Fibroblast of mammary gland (primary cell): ENCODE measurements around the gene CENPP.

Experiments
- DNase-seq: peaks from one replicate; pipeline ENCODE4 v3.0.0-alpha.2; 2010; ENCODE audit warnings: low read depth
- H3K4me3 ChIP-seq: 2 replicates; pipeline ENCODE4 v1.5.1; 2011; ENCODE audit warnings: low read depth, mild to moderate bottlenecking, low read length, moderate library complexity; ENCODE audit not compliant: control insufficient read depth
- TF ChIP-seq, protein P1 (sequence below): conservative IDR thresholded peaks from 2 replicates; pipeline ENCODE4 v1.5.1; 2011; ENCODE audit warnings: low read depth, low read length, inconsistent platforms; ENCODE audit not compliant: control insufficient read depth, insufficient read depth

CENPP gene

DNA sequence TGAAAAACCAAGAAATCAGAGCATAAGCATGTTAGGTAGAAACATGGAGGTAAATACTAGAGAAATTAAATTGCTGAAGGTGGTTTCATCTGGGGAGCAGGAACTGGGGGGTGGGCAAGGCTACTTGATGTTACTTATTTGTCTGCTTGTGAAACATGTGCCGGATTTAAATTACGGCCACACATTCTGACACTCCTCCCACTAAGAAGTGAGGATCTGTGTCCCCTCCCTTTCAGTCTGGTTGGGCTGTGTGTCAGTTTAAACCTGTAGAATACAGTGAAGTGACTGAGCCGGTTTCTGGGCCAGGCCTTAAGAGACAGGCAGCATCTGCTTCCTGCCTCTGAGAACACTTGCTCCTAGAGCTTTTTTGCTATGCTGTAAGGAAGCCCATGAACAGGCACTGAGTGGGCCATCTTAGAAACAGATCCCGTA lies 29.9 kb upstream of the CENPP start:
- no peak for DNase-seq
- TF ChIP-seq, protein P1, sequence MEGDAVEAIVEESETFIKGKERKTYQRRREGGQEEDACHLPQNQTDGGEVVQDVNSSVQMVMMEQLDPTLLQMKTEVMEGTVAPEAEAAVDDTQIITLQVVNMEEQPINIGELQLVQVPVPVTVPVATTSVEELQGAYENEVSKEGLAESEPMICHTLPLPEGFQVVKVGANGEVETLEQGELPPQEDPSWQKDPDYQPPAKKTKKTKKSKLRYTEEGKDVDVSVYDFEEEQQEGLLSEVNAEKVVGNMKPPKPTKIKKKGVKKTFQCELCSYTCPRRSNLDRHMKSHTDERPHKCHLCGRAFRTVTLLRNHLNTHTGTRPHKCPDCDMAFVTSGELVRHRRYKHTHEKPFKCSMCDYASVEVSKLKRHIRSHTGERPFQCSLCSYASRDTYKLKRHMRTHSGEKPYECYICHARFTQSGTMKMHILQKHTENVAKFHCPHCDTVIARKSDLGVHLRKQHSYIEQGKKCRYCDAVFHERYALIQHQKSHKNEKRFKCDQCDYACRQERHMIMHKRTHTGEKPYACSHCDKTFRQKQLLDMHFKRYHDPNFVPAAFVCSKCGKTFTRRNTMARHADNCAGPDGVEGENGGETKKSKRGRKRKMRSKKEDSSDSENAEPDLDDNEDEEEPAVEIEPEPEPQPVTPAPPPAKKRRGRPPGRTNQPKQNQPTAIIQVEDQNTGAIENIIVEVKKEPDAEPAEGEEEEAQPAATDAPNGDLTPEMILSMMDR: no peak
- no peak overlapping the region for H3K4me3 ChIP-seq

DNA sequence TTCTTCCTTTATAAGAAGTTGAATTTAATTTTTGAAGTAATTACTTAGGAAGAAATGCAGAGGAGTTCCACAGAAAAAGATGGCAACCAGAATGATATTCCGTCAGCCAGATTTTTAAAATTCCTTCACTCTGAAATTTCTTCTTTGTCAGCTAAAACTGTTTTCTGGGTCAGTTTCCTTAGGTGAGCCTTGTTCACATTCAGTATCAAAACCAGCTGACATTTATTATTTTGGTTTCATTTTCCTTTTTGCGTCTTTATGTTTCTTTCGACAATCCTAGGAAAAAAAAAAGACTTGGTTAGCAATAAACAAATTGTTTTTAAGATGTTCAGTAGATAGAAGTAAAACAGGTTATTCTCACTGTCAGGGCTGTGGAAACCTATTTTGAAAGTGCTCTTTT lies 28.1 kb upstream of the CENPP start:
- DNase-seq: no peak
- TF ChIP-seq, protein P1: no peak
- no peak overlapping the region for H3K4me3 ChIP-seq

DNA sequence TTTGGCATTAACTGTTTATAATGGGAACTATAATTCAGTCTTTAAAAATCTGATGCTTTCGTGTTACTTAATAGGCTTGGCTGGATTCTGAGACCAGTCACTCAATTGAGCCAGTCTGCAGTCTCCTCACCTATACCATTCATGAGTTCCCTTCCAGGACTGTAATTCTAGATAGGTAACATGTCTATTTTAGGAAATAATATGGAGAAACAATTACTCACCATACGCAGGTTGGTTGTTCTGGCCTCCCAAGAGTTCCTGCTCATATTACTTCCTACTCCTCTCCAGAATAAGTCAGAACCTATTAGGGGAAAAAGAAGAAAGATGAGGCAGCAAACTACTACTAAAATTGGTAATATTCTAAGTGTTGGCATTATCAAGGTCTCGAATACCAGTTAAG lies 27.7 kb upstream of the CENPP start:
- TF ChIP-seq, protein P1: no peak
- H3K4me3 ChIP-seq: no peak overlapping the region
- no peak for DNase-seq

DNA sequence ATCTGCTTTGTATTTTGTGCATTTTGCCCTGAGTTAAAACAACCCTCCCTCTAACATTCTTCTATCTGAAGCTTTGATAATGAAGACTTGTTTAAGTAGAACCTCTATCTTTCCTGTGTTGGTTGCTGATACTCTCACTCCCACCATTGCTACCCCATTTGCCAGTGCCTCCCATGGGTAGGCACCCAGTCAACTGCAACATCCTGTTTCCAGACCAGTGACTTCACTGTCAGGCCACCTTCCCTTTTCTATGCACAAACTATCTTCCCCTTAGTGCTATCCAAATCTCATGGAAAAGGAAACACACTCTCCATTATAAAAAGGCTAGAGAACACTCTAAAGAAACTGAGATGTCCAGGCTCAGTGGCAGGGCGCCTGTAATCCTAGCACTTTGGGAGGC lies 26.6 kb upstream of the CENPP start:
- TF ChIP-seq, protein P1: no peak
- no peak for DNase-seq
- H3K4me3 ChIP-seq: no peak overlapping the region

DNA sequence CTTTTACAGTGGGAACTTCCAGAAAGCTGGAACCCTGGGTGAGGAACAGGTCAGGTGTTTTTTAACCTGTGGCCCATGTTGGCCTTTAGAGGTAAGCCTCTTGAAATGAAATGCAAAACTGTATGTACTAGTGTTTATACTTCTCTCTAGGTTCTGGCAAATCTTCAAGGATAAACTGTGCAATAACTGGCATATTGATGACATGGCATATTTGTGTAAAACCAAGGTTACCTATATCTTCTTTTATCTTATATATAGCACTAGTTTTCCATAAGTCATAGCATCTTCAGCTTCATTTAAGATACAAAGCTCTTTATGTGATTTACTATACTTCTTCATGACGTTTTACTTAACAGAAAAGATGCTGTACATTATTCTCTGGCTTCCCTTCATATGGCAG lies 24.8 kb upstream of the CENPP start:
- DNase-seq: no peak
- TF ChIP-seq, protein P1: no peak
- H3K4me3 ChIP-seq: no peak overlapping the region

DNA sequence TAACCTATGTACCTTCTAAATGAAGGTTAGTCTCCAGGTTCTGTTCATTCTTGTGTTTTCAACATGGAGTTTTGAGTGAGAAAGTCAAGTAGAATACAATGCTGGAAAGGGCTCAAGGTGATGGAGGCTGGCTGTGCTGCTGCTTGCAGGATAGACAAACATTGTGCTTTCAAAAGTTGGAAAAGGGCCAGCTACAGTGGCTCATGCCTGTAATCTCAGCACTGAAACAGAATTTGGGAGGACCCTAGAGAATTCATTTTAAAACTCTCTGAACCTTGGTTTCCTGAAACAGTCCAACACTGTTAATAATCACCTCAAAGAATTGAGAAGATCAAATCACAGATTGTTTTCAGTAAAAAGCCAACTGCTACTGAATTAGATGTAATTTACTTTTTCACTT lies 16.9 kb upstream of the CENPP start:
- TF ChIP-seq, protein P1: no peak
- DNase-seq: peak; percentile 37
- no peak overlapping the region for H3K4me3 ChIP-seq

DNA sequence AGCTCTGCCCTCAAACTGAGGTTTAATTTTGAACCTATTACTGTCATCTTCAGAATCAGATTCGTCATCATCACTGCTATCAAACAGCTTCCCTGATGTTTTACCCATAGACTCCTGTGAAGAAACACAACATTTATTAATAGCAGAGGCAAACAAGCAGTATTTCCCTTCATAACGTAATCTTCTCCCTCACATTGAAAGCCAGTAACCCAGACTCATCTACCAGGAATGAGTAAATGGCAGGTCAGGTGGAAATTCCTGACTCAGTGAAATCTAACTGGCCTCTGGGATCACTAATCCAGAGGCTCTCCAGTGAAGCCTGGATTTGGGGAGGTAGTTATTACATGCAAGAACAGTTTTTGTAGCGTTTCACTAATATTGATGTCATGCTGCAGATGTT lies 15.2 kb upstream of the CENPP start:
- TF ChIP-seq, protein P1: no peak

More for the DNA sequence above, 15.2 kb upstream of the CENPP start:
- H3K4me3 ChIP-seq: no peak overlapping the region
- no peak for DNase-seq
